HG03159 (cell line): ENCODE results near the gene NSUN3.

Experiments used
- ATAC-seq: cut with Tn5 transposase; IDR thresholded peaks from one replicate; pipeline ENCODE4 v1.9.1; 2021; ENCODE audit warnings: mild to moderate bottlenecking, moderate library complexity; ENCODE audit not compliant: unreplicated experiment

Gene NSUN3

DNA sequence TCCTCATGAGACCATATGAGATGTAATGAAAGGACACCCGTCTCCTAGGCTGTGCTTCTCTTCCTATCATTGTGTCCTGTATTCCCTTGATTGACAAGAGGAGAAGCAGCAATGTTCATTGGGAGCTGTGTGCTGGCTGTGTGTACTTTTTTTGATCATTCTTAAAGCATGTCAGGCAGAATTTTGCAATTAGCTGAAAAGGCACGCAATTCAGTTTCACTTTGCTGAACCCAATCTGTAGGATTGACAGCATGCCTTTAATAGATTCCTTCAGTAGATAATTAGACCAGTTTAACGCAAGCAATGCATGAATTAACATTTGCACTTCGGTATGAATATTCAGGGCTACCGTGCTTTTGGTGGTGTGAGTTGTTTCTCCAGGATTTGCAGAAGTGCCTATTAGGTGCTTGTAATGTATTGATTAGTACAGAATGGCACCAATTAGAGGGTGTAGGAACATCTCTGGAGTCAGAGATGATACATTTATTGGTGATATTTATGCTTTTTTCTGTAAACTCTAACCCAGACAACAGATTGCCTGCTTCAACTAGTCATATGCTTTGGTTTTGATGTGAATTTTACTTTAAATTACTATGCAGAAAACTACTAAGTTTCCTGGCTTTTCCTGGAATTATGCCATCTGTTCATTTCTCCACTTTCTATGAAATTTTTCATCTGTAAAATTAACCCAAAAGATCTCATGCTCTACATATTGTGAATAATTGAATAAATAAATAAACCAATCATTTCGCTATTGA is 114.3 kb downstream of the NSUN3 start:
- ATAC-seq: no peak
